IPS-18a (cell line): Measurements from ENCODE around the gene EPB41L3.

Source experiments
- H3K27ac ChIP-seq: one replicate; pipeline ENCODE4 v1.5.1; 2013; ENCODE audit warnings: low read length
- H3K27me3 ChIP-seq: one replicate; pipeline ENCODE4 v1.6.1; 2013; ENCODE audit warnings: mild to moderate bottlenecking, low read length; ENCODE audit not compliant: control insufficient read depth, insufficient read depth
- H3K36me3 ChIP-seq: one replicate; pipeline ENCODE4 v1.6.1; 2013; ENCODE audit warnings: low read depth, low read length; ENCODE audit not compliant: control insufficient read depth
- H3K4me1 ChIP-seq: one replicate; pipeline ENCODE4 v1.6.1; 2013; ENCODE audit warnings: low read depth, low read length; ENCODE audit not compliant: control insufficient read depth
- H3K4me3 ChIP-seq: one replicate; pipeline ENCODE4 v1.5.1; 2013; ENCODE audit warnings: low read length
- H3K9ac ChIP-seq: one replicate; pipeline ENCODE4 v1.6.1; 2013; ENCODE audit warnings: mild to moderate bottlenecking, low read length, moderate library complexity
- H3K9me3 ChIP-seq: one replicate; pipeline ENCODE4 v1.6.1; 2013; ENCODE audit warnings: low read depth, low read length; ENCODE audit not compliant: control insufficient read depth

The EPB41L3 gene

DNA sequence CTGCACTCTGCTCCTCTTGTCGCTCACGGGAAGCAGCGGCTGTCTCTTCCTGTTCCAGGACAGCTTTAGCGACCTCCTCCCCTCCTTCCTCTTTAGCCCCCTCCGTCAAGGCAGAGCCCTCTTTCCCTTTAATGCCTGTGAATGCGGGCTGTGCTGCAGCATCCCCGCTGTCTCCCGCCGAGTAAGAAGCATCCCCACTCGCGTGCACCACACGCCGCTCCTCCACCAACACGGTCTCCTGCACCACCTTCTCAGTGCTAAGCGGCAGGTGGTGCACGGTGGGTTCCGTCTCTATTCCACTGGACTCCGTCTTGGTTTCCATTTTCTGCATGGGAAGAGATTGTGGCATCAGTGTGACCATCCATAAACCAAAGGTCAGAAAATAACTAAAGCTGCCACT lies 146.7 kb downstream of the EPB41L3 start:
- no peak overlapping the region for H3K27ac ChIP-seq
- no peak overlapping the region for H3K9ac ChIP-seq
- no peaks in the 10 kb centered on the region for H3K36me3 ChIP-seq
- H3K27me3 ChIP-seq: no peaks in the 10 kb centered on the region
- H3K4me1 ChIP-seq: no peaks in the 10 kb centered on the region
- no peak overlapping the region for H3K4me3 ChIP-seq
- H3K9me3 ChIP-seq: no peaks in the 10 kb centered on the region

DNA sequence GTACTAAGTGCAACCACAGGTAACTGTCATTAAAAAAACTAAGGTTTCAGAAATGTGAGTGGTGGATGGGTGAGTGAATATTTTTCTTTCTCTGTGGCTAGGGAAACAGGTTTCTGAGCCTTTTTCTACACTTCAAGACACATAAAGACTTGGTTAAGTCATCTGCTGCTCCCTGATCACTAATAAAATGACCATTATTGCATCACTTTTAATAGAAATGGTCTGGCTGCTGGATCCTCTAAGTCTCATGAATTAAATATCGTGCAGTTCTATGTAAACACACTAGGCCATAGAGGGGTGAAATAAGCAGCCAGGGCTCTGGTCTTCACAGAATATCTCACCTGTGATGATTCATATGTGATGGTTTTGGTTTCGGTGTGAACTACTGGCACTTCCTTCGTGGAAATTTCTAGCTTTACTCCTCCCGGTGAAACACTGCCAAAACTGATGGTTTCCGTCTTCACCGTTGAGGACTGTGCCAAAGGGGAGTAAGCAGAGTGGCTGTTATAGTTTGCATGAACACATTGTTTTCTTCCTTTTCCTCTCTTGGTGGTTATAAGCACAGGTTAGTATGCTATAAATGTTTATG lies 147.8 kb downstream of the EPB41L3 start:
- H3K9me3 ChIP-seq: no peaks in the 10 kb centered on the region
- no peaks in the 10 kb centered on the region for H3K27me3 ChIP-seq
- no peaks in the 10 kb centered on the region for H3K36me3 ChIP-seq
- no peak overlapping the region for H3K9ac ChIP-seq
- no peak overlapping the region for H3K27ac ChIP-seq
- H3K4me3 ChIP-seq: no peak overlapping the region
- H3K4me1 ChIP-seq: no peaks in the 10 kb centered on the region

DNA sequence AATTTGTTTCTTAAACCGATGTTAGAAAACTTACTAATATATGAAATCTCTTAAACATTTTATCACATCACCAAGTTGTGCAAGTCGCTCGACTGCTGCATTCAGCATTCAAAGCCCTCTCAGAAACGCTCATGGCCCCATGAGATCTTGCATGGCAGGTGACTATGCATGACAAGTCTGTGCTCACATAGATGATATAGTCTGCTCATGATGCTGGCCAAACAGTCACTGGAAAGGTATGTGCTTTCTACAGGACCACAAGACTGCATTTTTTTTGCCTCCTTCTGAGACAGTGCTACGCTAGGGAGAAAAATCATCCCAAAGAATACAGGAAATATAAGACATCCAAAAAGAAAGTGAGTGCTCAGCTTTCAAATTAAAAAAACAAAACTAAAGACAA lies 150.0 kb downstream of the EPB41L3 start:
- H3K4me1 ChIP-seq: no peaks in the 10 kb centered on the region

DNA sequence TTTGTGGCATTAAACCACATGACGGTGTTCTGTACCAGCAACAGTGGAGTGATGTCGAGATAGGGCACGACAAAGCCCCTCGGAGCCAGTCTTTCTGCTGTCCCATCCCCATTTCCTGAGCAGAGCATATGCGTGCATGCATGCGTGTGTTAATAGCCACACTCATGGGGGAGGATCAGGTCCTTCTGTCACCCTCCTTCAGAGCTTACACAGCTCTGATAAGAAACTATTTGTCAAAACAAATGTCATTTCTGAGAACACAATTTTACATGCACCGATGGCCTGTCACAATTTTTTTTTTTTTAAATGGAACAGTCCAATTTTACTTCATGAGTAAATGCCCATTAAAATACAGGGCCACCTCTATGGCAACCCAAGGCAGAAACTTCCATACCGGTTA lies 152.4 kb downstream of the EPB41L3 start:
- Histone ChIP-seq H3K4me3 (no peak overlapping the region), H3K9ac (no peak overlapping the region), H3K4me1 (no peaks in the 10 kb centered on the region), H3K9me3 (no peaks in the 10 kb centered on the region), H3K27me3 (no peaks in the 10 kb centered on the region), H3K36me3 (no peaks in the 10 kb centered on the region), H3K27ac (no peak overlapping the region)

More for the DNA sequence above, 150.0 kb downstream of the EPB41L3 start:
- Histone ChIP-seq H3K4me3 (no peak overlapping the region), H3K27ac (no peak overlapping the region), H3K27me3 (no peaks in the 10 kb centered on the region), H3K36me3 (no peaks in the 10 kb centered on the region), H3K9ac (no peak overlapping the region), H3K9me3 (no peaks in the 10 kb centered on the region)

DNA sequence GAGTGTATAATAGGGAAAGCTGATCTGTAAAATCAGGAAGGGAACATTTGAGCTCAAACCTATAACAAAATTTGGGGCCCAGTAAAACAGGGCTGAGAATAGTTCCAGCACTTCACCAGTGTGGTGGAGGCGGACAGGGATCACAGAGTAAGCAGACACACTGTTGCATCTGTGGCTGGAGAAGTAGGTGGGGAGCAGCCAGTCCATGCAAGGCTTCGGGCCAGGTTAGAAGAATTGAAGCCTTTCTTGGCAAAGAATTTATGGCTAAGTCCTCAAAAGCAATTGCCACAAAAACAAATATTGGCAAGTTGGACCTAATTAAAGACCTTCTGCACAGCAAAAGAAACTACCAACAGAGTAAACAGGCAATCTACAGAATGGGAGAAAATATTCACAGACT lies 154.4 kb downstream of the EPB41L3 start:
- H3K4me3 ChIP-seq: no peak overlapping the region
- no peaks in the 10 kb centered on the region for H3K27me3 ChIP-seq
- H3K9ac ChIP-seq: no peak overlapping the region
- no peaks in the 10 kb centered on the region for H3K9me3 ChIP-seq
- no peaks in the 10 kb centered on the region for H3K36me3 ChIP-seq
- H3K27ac ChIP-seq: no peak overlapping the region
- no peaks in the 10 kb centered on the region for H3K4me1 ChIP-seq

- H3K27ac ChIP-seq: no peak overlapping the region
- H3K4me1 ChIP-seq: no peaks in the 10 kb centered on the region
- no peak overlapping the region for H3K4me3 ChIP-seq
- H3K27me3 ChIP-seq: no peaks in the 10 kb centered on the region
- H3K9me3 ChIP-seq: no peaks in the 10 kb centered on the region
- H3K36me3 ChIP-seq: no peaks in the 10 kb centered on the region
- no peak overlapping the region for H3K9ac ChIP-seq
These were observed 154.9 kb downstream of the EPB41L3 start for GRCh38 chr18:5388896-5389295.

DNA sequence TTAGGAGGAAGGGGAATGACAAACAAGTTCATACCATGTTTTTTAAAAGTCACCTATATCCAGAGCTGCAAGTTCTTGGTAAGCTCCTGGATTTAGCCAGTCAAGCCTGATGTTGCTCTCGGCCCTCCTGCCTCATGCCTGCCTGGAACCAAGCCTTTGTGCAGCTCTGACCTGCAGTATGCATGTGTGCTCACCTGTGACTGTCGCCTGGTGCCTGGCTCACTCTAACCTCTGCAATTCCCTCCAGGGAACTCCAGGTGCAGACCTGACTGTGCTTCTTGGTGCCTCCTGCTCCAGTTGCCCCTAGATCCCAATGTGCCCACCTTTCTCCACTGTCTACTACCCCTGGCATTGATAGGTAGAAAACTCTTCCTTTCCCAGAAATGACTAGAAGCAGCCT lies 163.2 kb downstream of the EPB41L3 start:
- peaks cover 3% of the 10 kb centered on the region for H3K4me1 ChIP-seq
- no peaks in the 10 kb centered on the region for H3K36me3 ChIP-seq
- no peak overlapping the region for H3K27ac ChIP-seq
- H3K9me3 ChIP-seq: no peaks in the 10 kb centered on the region
- no peak overlapping the region for H3K9ac ChIP-seq
- no peaks in the 10 kb centered on the region for H3K27me3 ChIP-seq
- H3K4me3 ChIP-seq: no peak overlapping the region

DNA sequence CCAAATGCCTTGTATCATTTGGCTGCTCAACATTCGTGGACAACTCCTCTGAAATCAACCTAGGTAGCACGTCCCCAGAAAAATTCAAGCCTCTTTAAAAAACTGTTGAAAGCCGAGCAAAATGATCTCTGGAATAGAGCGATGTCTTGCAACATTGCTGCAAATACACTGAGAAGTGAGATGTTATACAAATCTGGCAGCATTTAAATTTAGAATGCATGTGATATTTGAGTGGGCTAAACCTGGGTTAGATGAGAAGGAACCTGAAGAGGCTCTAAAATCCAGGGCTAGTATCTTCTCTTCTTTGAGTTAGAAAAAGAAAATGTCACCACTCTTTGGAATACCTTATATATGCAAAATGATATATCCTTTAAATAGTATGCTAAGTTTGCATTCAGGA lies 166.8 kb downstream of the EPB41L3 start:
- H3K27ac ChIP-seq: no peak overlapping the region
- no peak overlapping the region for H3K4me3 ChIP-seq
- no peaks in the 10 kb centered on the region for H3K9me3 ChIP-seq
- no peak overlapping the region for H3K9ac ChIP-seq
- no peaks in the 10 kb centered on the region for H3K4me1 ChIP-seq
- H3K27me3 ChIP-seq: no peaks in the 10 kb centered on the region
- no peaks in the 10 kb centered on the region for H3K36me3 ChIP-seq

- Histone ChIP-seq H3K27ac (no peak overlapping the region), H3K4me1 (no peaks in the 10 kb centered on the region), H3K4me3 (no peak overlapping the region), H3K36me3 (no peaks in the 10 kb centered on the region), H3K27me3 (no peaks in the 10 kb centered on the region), H3K9me3 (no peaks in the 10 kb centered on the region), H3K9ac (no peak overlapping the region)
These were observed 173.5 kb downstream of the EPB41L3 start for GRCh38 chr18:5370332-5370731.

DNA sequence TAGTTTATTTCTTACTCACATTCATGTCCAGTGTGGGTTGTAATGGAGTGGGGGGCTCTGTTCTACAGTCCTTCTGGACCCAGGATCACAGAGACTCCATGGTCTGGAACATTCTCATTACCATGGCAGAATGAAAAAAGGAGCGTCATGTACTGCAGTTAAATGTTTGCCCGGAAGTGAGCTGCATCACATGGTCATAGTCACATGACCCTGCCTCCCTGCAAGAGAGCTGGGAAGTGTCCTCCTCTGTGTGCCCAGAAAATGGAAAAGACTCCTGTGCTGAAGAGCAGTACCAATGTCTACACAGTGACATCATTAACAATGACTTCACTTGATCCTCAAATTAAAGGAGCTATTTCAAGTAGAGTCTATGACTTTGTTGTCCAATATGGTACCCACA lies 174.3 kb downstream of the EPB41L3 start:
- Histone ChIP-seq H3K27ac (no peak overlapping the region), H3K9me3 (no peaks in the 10 kb centered on the region), H3K27me3 (no peaks in the 10 kb centered on the region), H3K4me3 (no peak overlapping the region), H3K9ac (no peak overlapping the region), H3K36me3 (no peaks in the 10 kb centered on the region), H3K4me1 (no peaks in the 10 kb centered on the region)

DNA sequence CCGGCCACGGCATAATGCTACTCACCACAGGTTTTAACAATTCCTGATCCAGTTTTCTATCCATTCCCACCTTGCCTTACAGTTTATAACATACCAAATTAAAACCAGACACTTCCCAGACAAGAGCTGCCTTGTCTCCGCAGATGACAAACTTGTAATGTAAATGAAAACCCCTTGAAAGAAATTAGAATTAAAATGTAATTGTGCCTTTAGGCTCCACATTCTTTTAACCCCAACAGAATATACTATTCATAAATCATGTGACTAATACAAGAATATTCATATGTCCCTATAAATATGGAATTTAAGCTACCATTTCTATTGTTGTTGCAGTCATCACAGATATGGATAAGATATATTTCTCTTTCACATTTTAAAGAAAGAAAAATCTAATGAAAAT lies 178.4 kb downstream of the EPB41L3 start:
- H3K4me3 ChIP-seq: no peak overlapping the region
- no peaks in the 10 kb centered on the region for H3K36me3 ChIP-seq
- H3K4me1 ChIP-seq: no peaks in the 10 kb centered on the region
- H3K9me3 ChIP-seq: no peaks in the 10 kb centered on the region
- no peaks in the 10 kb centered on the region for H3K27me3 ChIP-seq
- H3K9ac ChIP-seq: no peak overlapping the region
- no peak overlapping the region for H3K27ac ChIP-seq

DNA sequence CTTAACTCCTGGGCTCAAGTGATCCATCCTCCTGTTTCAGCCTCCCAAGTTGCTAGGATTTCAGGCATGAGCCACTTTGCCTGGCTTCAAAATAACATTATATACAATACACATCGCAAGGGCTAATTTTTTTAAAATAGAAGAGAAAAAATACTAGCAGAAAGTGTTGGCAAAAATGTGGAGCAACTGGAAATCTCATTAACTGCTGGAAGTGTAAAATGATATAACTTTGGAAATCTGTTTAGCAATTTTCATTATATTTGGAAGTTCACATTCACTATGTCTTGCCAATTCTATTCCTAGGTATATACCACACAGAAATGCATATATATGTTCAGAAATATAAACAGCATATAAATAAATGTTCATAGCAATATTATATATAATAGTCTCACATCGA lies 193.2 kb downstream of the EPB41L3 start:
- no peaks in the 10 kb centered on the region for H3K4me1 ChIP-seq
- no peaks in the 10 kb centered on the region for H3K9me3 ChIP-seq
- no peaks in the 10 kb centered on the region for H3K27me3 ChIP-seq
- H3K27ac ChIP-seq: no peak overlapping the region
- H3K4me3 ChIP-seq: no peak overlapping the region
- H3K9ac ChIP-seq: no peak overlapping the region
- no peaks in the 10 kb centered on the region for H3K36me3 ChIP-seq
